Liver (tissue), 9 donors: Measurements from ENCODE around the gene GLS. TPM values are rescaled to one million over a fixed set of nuclear protein-coding genes. Genes with fewer than 3 reads are reported as not detected.

Source experiments
- DNase-seq: peaks from one replicate; pipeline ENCODE4 v3.0.0-alpha.2; 2017; ENCODE audit warnings: low spot score
- H3K27ac ChIP-seq, 2 donors: one replicate each; pipeline ENCODE4 v1.7.0; 2013; ENCODE audit warnings: inconsistent platforms in 2 of 2, low read length in 2 of 2, control low read depth in 1 of 2, low read depth in 1 of 2, mild to moderate bottlenecking in 1 of 2
- H3K27me3 ChIP-seq, 4 donors: one replicate each; pipeline versions ENCODE4 v1.6.1 to v1.7.0; 2013; ENCODE audit warnings: low read length in 3 of 4, inconsistent platforms in 1 of 4, mild to moderate bottlenecking in 1 of 4, moderate library complexity in 1 of 4; ENCODE audit not compliant: control insufficient read depth in 4 of 4, insufficient read depth in 4 of 4
- H3K36me3 ChIP-seq, 4 donors: one replicate each; pipeline versions ENCODE4 v1.6.1 to v1.7.0; 2013; ENCODE audit warnings: low read length in 3 of 4, mild to moderate bottlenecking in 3 of 4, low read depth in 1 of 4, moderate library complexity in 1 of 4; ENCODE audit not compliant: control insufficient read depth in 4 of 4, insufficient read depth in 3 of 4
- H3K4me1 ChIP-seq, 4 donors: one replicate each; pipeline versions ENCODE4 v1.6.1 to v1.7.0; 2013; ENCODE audit warnings: low read length in 3 of 4, mild to moderate bottlenecking in 3 of 4, moderate library complexity in 1 of 4; ENCODE audit not compliant: control insufficient read depth in 4 of 4, insufficient read depth in 4 of 4
- H3K4me3 ChIP-seq, 3 donors: one replicate each; pipeline versions ENCODE4 v1.6.1 to v1.7.0; 2013; ENCODE audit warnings: low read length in 3 of 3, control low read depth in 1 of 3, low read depth in 1 of 3, mild to moderate bottlenecking in 1 of 3
- H3K9ac ChIP-seq, 2 donors: one replicate each; pipeline ENCODE4 v1.7.0; 2013; ENCODE audit warnings: low read length in 2 of 2, mild to moderate bottlenecking in 2 of 2, moderate library complexity in 2 of 2, control low read depth in 1 of 2, low read depth in 1 of 2
- H3K9me3 ChIP-seq, 4 donors: one replicate each; pipeline versions ENCODE4 v1.6.1 to v1.7.0; 2013; ENCODE audit warnings: low read length in 3 of 4; ENCODE audit not compliant: control insufficient read depth in 4 of 4
- EGR1 ChIP-seq, 2 donors: IDR thresholded peaks; 2 replicates each; pipeline ENCODE4 v1.6.1; 2016 to 2018; ENCODE audit warnings: antibody characterized with exemption in 2 of 2, low read depth in 2 of 2
- FOXA1 ChIP-seq: IDR thresholded peaks from 2 replicates; pipeline ENCODE4 v1.6.1; 2016; ENCODE audit warnings: antibody characterized with exemption
- FOXA2 ChIP-seq: IDR thresholded peaks from 2 replicates; pipeline ENCODE4 v1.6.1; 2016; ENCODE audit warnings: antibody characterized with exemption
- HNF4G ChIP-seq: IDR thresholded peaks from 2 replicates; pipeline ENCODE4 v1.6.1; 2016; ENCODE audit warnings: antibody characterized with exemption
- JUND ChIP-seq, 2 donors: IDR thresholded peaks; 2 replicates each; pipeline ENCODE4 v1.6.1; 2016; ENCODE audit warnings: antibody characterized with exemption in 2 of 2
- NR2F2 ChIP-seq: IDR thresholded peaks from 2 replicates; pipeline ENCODE4 v1.6.1; 2016; ENCODE audit warnings: antibody characterized with exemption
- RAD21 ChIP-seq, 2 donors: IDR thresholded peaks; 2 replicates each; pipeline ENCODE4 v1.6.1; 2016; ENCODE audit warnings: antibody characterized with exemption in 2 of 2, mild to moderate bottlenecking in 2 of 2
- RXRA ChIP-seq, 2 donors: IDR thresholded peaks; 2 replicates each; pipeline ENCODE4 v1.6.1; 2017 to 2018; ENCODE audit warnings: antibody characterized with exemption in 2 of 2, mild to moderate bottlenecking in 1 of 2
- SP1 ChIP-seq: IDR thresholded peaks from 2 replicates; pipeline ENCODE4 v1.6.1; 2018; ENCODE audit warnings: antibody characterized with exemption, mild to moderate bottlenecking
- TAF1 ChIP-seq: conservative IDR thresholded peaks from 2 replicates; pipeline ENCODE4 v1.6.1; 2016; ENCODE audit warnings: antibody characterized with exemption, mild to moderate bottlenecking
- YY1 ChIP-seq: IDR thresholded peaks from 2 replicates; pipeline ENCODE4 v1.6.1; 2016; ENCODE audit warnings: antibody characterized with exemption, mild to moderate bottlenecking
- WGBS: extraction: QIAGEN DNeasy Blood & Tissue Kit; methylation state at CpG from one replicate; pipeline ENCODE4 v1.1.7; 2013; 5-methylcytosine and 5-hydroxymethylcytosine counted together
- polyA plus RNA-seq, 2 donors: library from polyadenylated mRNA; stranded (reverse) in 1 of 2; unstranded in 1 of 2; fragments of 200-250 nt in 1 of 2; fragments of >200 nt in 1 of 2; fragmentation: Nextera tagmentation in 1 of 2; extraction: Ambion mirVana in 1 of 2; gene quantifications; one replicate each; pipeline versions ENCODE4 v1.2.1 to v1.2.3, GENCODE V29; 2013 to 2015
- total RNA-seq, 2 donors: library from RNA; depleted of rRNA; stranded (reverse); fragments of >200 nt; gene quantifications; one replicate each; pipeline ENCODE4 v1.2.3, GENCODE V29; 2014
- TF ChIP-seq, protein P1 (sequence below): IDR thresholded peaks from 2 replicates; pipeline ENCODE4 v1.6.1; 2016; ENCODE audit warnings: antibody characterized with exemption
- TF ChIP-seq, protein P2 (sequence below): fragments of 150-350 bp; IDR thresholded peaks from 2 replicates; pipeline ENCODE4 v1.5.1; 2017; ENCODE audit warnings: improper control_type of control experiment, low read depth, low read length; ENCODE audit not compliant: missing input control
- TF ChIP-seq, protein P3 (sequence below): IDR thresholded peaks from 2 replicates; pipeline ENCODE4 v1.6.1; 2016; ENCODE audit warnings: antibody characterized with exemption, mild to moderate bottlenecking
- donor health status: healthy.
- donor health status: healthy.
- donor health status: healthy.
- donor health status: healthy.
- donor health status: healthy.

GLS gene
- total and polyA plus RNA-seq, 4 donors: 4.3 to 38.6 (median 16.5) TPM

DNA sequence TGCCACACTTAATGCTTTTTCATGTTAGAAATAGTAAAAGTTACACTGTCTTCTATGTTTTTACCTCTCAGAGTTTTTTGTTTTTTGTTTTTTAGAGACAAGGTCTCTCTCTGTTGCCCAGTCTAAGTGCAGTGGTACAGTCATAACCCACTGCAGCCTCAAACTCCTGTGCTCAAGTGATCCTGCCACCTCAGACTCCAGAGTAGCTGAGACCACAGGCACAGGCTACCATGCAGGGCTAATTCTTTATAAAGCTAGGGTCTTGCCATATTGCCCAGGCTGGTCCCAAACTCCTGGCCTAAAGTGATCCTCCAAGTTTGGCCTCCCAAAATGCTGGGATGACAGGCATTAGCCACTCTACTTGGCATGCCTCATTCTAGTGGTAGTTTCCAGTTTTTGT, 33.1 kb downstream of the GLS start:
- Histone ChIP-seq H3K36me3 (no peaks in the 10 kb centered on the region), H3K4me3 (no peak overlapping the region), H3K9ac (no peak overlapping the region), H3K9me3 (no peaks in the 10 kb centered on the region), H3K27ac (no peak overlapping the region), H3K27me3 (no peaks in the 10 kb centered on the region), H3K4me1 (no peaks in the 10 kb centered on the region)
- DNase-seq: no peak
- TF ChIP-seq, protein P1, sequence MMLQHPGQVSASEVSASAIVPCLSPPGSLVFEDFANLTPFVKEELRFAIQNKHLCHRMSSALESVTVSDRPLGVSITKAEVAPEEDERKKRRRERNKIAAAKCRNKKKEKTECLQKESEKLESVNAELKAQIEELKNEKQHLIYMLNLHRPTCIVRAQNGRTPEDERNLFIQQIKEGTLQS: no peak
- TF ChIP-seq, protein P2, sequence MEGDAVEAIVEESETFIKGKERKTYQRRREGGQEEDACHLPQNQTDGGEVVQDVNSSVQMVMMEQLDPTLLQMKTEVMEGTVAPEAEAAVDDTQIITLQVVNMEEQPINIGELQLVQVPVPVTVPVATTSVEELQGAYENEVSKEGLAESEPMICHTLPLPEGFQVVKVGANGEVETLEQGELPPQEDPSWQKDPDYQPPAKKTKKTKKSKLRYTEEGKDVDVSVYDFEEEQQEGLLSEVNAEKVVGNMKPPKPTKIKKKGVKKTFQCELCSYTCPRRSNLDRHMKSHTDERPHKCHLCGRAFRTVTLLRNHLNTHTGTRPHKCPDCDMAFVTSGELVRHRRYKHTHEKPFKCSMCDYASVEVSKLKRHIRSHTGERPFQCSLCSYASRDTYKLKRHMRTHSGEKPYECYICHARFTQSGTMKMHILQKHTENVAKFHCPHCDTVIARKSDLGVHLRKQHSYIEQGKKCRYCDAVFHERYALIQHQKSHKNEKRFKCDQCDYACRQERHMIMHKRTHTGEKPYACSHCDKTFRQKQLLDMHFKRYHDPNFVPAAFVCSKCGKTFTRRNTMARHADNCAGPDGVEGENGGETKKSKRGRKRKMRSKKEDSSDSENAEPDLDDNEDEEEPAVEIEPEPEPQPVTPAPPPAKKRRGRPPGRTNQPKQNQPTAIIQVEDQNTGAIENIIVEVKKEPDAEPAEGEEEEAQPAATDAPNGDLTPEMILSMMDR: no peak
- no peak for TF ChIP-seq RXRA (IDR thresholded peaks at IDR 0.05)
- no peak for TF ChIP-seq FOXA2
- no peak for TF ChIP-seq FOXA1
- no peak for TF ChIP-seq RAD21 (IDR thresholded peaks at IDR 0.05)
- TF ChIP-seq HNF4G: no peak

DNA sequence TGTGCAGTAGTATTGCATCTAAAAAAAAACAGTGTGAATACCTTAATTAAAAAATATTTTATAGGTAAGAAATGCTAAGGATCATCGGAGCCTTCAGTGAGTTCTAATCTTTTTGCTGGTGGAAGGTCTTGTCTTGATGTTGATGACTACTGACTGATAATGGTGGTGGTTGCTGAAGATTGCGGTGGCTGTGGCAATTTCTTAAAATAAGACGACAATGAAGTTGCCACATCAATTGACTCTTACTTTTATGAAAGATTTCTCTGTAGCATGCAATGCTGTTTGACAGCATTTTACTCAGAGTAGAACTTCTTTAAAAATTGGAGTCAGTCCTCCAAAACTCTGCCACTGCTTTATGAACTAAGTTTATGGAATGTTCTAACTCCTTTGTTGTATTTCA, 36.2 kb downstream of the GLS start:
- TF ChIP-seq, protein P2: no peak
- Histone ChIP-seq H3K9me3 (no peaks in the 10 kb centered on the region), H3K9ac (no peak overlapping the region), H3K27me3 (no peaks in the 10 kb centered on the region), H3K4me1 (no peaks in the 10 kb centered on the region), H3K36me3 (peaks cover 0 to 1% (median 0%) of the 10 kb centered on the region in 4 donors), H3K4me3 (no peak overlapping the region), H3K27ac (no peak overlapping the region)
- 95% methylated on average over 3 of the region's 3 CpGs for WGBS
- no peak for DNase-seq

DNA sequence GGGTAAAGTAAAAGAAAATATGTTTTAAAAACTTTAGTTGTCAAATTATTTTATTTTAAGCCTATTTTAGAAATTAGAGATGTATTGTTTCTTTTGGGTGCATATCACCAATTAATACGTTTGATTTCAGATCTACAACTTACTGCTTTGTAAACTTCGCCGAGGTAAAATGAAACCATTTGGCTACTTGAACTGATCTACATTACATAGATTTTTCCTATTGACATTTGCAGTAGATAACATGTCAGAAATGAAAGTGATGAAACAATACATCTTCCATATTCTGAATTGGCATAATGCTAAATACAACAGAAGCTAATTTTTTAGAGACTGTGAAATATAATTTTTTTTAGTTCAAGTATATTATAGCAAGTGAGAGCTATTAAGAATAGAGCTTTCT, 39.5 kb downstream of the GLS start:
- H3K36me3 ChIP-seq: peaks cover 0 to 2% (median under 1%) of the 10 kb centered on the region in 4 donors
- WGBS: 93% methylated on average over 3 of the region's 3 CpGs
- H3K27me3 ChIP-seq: no peaks in the 10 kb centered on the region
- H3K4me3 ChIP-seq: no peak overlapping the region
- H3K9ac ChIP-seq: no peak overlapping the region
- DNase-seq: no peak
- H3K27ac ChIP-seq: no peak overlapping the region
- TF ChIP-seq, protein P1: no peak
- TF ChIP-seq FOXA1 (no peak), TAF1 (no peak), EGR1 (IDR thresholded peaks at IDR 0.05; ENCODE audit: low read depth in 2 of 2) (no peak), JUND (IDR thresholded peaks at IDR 0.05) (no peak), HNF4G (no peak), NR2F2 (no peak), YY1 (no peak), SP1 (no peak)
- TF ChIP-seq, protein P3, sequence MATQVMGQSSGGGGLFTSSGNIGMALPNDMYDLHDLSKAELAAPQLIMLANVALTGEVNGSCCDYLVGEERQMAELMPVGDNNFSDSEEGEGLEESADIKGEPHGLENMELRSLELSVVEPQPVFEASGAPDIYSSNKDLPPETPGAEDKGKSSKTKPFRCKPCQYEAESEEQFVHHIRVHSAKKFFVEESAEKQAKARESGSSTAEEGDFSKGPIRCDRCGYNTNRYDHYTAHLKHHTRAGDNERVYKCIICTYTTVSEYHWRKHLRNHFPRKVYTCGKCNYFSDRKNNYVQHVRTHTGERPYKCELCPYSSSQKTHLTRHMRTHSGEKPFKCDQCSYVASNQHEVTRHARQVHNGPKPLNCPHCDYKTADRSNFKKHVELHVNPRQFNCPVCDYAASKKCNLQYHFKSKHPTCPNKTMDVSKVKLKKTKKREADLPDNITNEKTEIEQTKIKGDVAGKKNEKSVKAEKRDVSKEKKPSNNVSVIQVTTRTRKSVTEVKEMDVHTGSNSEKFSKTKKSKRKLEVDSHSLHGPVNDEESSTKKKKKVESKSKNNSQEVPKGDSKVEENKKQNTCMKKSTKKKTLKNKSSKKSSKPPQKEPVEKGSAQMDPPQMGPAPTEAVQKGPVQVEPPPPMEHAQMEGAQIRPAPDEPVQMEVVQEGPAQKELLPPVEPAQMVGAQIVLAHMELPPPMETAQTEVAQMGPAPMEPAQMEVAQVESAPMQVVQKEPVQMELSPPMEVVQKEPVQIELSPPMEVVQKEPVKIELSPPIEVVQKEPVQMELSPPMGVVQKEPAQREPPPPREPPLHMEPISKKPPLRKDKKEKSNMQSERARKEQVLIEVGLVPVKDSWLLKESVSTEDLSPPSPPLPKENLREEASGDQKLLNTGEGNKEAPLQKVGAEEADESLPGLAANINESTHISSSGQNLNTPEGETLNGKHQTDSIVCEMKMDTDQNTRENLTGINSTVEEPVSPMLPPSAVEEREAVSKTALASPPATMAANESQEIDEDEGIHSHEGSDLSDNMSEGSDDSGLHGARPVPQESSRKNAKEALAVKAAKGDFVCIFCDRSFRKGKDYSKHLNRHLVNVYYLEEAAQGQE: no peak
- no peaks in the 10 kb centered on the region for H3K4me1 ChIP-seq
- no peaks in the 10 kb centered on the region for H3K9me3 ChIP-seq
